Right hindlimb (tissue), 1 donor: Measurements from ENCODE around the gene HPS1.

Experiments
- DNase-seq: peaks from one replicate; pipeline ENCODE4 v3.0.0-alpha.2; 2018

The HPS1 gene

DNA sequence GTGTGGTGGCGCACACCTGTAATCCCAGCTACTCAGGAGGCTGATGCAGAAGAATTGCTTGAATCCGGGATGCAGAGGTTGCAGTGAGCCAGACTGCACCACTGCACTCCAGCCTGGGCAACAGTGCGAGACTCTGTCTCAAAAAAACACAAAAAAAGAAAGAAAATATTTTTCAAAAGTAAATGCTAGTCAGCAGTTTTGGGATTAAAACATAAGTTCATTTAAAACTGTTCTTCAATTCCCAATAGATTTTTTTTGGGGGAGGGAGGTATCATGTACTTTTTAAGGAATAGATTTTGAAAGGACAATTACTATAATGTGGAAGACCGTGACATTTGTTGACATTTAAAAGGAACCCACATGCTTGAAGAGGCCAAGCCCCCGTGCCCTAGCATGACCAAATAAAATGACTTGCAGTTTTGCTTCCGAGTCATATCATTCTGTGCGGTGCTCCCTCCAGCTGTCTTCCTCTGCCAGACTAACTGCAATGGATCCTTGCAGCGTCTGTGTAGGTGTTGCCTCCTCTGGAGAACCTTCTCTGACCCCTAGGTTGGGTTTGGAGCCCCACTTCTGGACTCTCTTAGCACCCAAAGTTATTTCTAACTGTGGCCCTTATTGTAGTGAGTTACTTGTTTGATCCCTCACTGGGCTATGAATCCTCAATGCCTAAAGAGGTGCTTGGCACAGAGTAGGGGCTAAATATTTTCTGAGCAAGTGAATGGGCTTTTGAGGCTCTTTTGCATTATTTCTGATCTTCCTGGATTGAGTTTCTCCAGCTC lies 17.4 kb upstream of the HPS1 start:
- DNase-seq, result no peak

DNA sequence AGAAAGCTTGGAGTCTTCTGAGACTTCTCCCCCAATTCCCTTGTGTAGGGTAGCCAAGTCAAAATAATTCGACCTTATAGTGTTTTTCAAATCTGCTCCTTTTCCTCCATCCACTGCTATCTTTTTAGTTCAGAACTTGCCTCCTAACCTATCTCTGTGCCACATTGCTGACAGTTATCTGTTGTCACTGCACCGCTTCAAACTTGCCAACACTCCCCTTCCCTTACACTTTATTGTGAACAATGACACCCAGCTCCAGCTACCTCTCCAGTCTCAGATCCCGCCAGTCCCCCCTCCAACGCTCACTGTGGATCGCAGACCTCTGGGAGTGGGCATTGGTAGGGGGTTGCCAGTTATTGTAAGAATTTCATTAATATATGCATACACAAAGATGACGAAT lies 16.3 kb upstream of the HPS1 start:
- DNase-seq, result no peak

DNA sequence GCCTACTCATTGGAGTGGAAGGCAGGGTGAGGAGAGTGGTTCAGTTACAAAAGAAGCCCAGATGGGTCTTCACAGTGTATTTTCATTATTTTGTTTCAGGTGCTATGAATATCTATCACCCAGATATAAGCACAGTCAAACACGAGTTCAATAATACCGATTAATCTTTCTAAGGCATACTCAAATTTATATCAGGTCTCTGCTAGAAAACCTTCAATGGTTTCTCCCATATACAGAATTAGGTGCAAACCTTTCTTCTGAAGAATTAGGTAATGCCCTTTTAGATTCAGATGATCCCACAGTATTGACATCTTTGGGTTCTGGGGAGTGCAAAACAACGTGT lies 14.7 kb upstream of the HPS1 start:
- DNase-seq, result no peak

GRCh38 chr10:98460837-98461499 lies 14.2 kb upstream of the HPS1 start:
- no peak for DNase-seq

- no peak for DNase-seq
Measured at GRCh38 chr10:98458809-98459784, 12.4 kb upstream of the HPS1 start.

DNA sequence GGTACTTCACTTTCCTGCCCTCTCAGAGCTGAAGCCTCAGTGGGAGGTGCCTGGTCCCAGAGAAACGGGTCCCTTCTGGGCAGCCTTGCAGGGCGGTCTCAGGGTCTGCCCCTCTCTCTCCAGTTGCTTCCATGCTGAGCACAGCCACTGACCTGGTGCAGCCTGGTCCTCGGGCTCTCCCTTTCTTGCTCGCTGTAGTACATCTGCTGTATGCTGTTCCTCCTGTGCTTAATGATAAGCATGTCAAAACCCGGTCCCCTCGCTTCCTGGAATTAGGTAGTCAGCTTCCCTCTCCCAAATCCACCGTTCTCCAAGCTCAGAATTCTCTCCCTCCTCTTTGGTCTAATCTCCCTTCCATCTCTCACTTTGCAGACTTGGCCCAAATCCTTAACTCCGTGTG lies 11.0 kb upstream of the HPS1 start:
- no peak for DNase-seq

DNA sequence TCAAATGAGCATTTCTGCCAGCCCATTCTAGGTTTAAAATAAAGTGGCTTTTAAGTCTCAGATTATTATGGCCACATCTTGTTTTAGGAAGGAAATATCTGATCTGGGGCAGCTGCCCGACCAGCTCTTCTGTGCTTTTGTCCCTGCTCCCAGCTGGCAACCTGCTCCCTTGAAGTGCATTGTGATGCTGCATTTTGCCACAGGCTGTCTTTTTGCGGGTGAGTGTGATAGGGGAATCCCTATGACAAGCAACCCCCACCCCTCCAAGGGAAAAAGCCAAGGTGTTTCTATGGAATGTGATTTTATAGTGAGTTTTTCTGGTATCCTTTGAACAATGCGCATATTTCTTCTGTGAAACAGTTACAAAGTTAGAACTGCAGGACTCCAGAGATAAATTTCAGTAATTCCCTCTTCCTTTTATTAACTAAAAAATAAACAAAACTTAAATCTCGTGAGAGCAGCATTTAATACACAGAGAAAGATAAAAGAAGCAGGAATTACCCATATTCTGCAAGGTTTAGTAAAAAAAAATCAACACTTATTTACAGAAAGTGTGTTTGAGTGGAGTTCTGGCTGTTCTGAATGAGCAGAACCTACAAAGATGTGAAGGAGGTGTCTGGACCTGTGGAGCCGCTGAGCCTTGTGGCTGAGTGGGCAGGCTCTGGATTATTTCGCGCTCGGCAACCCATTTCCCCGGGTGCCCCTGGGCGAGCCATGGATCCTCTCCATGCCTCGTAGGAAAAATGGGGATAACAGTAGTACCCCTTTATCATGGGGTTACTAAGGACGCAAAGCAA lies 10.1 kb upstream of the HPS1 start:
- DNase-seq, result no peak

GRCh38 chr10:98456043-98456570 lies 9.4 kb upstream of the HPS1 start:
- no peak for DNase-seq

GRCh38 chr10:98453729-98454128 lies 7.0 kb upstream of the HPS1 start:
- DNase-seq, result no peak

GRCh38 chr10:98450618-98451017 lies 3.9 kb upstream of the HPS1 start:
- no peak for DNase-seq

DNA sequence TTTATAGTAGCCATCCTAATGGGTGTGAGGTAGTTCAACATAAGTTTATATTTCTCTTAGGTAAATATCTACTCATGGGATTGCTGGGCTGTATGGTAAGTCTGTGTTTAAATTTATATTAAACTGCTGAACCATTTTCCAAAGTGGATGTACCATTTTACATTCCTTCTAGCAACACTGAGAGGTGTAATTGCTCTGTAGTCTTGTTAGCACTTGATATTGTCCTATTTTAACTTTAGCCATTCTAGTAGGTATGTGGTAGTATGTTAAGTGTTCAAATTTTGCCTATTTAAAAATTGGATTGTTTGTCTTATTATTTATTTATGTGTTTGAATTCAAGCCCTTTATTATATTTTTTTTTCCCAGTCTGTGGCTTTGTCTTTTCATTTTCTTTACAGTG lies 2.6 kb upstream of the HPS1 start:
- no peak for DNase-seq

DNA sequence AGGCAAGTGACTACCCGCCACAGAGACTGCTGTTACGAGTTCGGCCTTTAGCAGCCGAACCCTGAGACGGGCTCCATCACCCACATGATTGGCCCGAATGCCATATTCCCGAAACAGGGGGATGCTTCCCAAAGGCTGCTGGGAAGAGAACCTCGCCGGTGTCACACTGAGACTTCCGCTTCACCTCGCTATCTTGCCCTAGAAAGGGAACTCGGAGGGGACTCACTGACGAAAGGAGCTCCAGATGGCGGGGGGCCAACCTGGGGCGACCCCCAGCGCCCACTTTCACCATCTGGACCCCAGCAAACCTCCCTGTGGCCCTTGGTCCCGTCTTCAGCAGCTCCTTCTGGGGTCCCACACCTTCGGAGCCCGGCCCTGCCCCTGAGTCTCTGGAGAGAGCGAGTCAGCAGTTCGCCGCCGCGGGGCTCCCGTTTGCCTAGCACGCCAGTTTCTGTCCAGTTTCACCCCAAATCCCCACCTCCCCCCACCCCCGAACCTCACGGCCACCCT lies 529 bp downstream of the HPS1 start:
- DNase-seq, result no peak

- no peak for DNase-seq
Measured at GRCh38 chr10:98445200-98445812, 1.4 kb downstream of the HPS1 start.

GRCh38 chr10:98444314-98445006 lies 2.3 kb downstream of the HPS1 start:
- DNase-seq, result no peak

GRCh38 chr10:98438715-98439114 lies 8.0 kb downstream of the HPS1 start:
- no peak for DNase-seq

- no peak for DNase-seq
Measured at GRCh38 chr10:98436704-98437103, 10.0 kb downstream of the HPS1 start.

DNA sequence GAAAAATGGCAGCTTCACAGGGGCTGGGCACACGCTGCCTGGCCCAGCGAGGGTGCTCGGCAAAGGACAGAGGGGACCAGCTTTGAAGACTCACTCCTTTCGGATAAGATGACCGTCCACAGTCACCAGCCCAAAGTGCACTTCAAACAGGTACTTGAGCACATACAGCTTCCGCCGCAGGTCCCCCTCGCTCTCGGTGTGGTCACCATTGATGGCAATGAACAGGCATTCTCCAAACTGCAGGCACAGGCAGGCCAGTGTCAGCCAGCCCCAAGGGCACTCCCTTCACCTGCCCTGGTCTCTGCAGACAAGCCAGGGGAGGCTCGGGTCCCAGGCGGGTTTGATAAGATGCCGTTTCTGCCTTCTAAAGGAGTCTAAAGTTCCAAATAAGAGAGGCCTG lies 11.6 kb downstream of the HPS1 start:
- no peak for DNase-seq

- no peak for DNase-seq
Measured at GRCh38 chr10:98433881-98434732, 12.6 kb downstream of the HPS1 start.

DNA sequence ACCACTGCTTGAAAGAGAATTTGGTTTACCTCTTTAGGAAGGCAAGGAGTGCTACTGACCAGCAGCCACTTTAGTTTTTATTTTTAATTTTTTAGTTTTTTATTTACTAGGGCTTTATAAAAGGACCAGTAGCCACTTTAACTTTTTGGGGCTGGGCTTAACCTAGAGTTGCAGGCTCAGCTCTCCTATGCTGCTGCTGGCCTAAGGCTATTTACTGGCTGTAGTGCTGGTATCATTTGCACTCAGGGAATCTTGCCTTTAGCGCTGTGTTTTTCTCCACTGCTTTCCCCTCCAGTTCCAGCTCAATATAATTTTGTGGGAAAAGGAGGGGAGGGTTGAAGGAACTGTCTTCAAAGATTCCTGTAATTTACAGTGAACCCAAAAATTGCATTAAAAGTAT lies 13.4 kb downstream of the HPS1 start:
- no peak for DNase-seq

- DNase-seq, result no peak
Measured at GRCh38 chr10:98432330-98432729, 14.4 kb downstream of the HPS1 start.
